Fibroblast of lung (primary cell): ENCODE data around the gene SORCS2. TPM values are rescaled to one million over a fixed set of nuclear protein-coding genes. Genes with fewer than 3 reads are reported as not detected.

ENCODE experiments used
- DNase-seq, 2 donors: peaks; one replicate each; pipeline versions ENCODE4 v3.0.0 to v3.0.0-alpha.2; 2010; ENCODE audit warnings: low read depth in 2 of 2
- H2AFZ ChIP-seq: 2 replicates; pipeline ENCODE4 v1.5.1; 2012; ENCODE audit warnings: low read length, control low read depth, inconsistent platforms
- H3K27ac ChIP-seq: 2 replicates; pipeline ENCODE4 v1.5.1; 2011; ENCODE audit warnings: low read length, control low read depth; ENCODE audit not compliant: insufficient read depth
- H3K27me3 ChIP-seq: 2 replicates; pipeline ENCODE4 v1.5.1; 2011; ENCODE audit warnings: mild to moderate bottlenecking, low read length; ENCODE audit not compliant: control insufficient read depth, insufficient read depth
- H3K36me3 ChIP-seq: 2 replicates; pipeline ENCODE4 v1.5.1; 2011; ENCODE audit warnings: low read length; ENCODE audit not compliant: control insufficient read depth, insufficient read depth
- H3K4me1 ChIP-seq: 2 replicates; pipeline ENCODE4 v1.5.1; 2011; ENCODE audit warnings: low read length; ENCODE audit not compliant: control insufficient read depth, insufficient read depth; ENCODE audit errors: extremely low read depth
- H3K4me2 ChIP-seq: 2 replicates; pipeline ENCODE4 v1.5.1; 2011; ENCODE audit warnings: low read length, control low read depth; ENCODE audit not compliant: insufficient read depth; ENCODE audit errors: extremely low read depth
- H3K4me3 ChIP-seq, 4 experiments: fragments of 200-600 bp in 1 of 4; sonication (generic) in 1 of 4; replicated peaks in 1 of 4; 2 replicates each; pipeline ENCODE4 v1.5.1; 2011 to 2016; ENCODE audit warnings: low read length in 4 of 4, low read depth in 3 of 4, mild to moderate bottlenecking in 3 of 4, control low read depth in 2 of 4, inconsistent platforms in 1 of 4, mixed read lengths in 1 of 4; ENCODE audit not compliant: insufficient read depth in 1 of 4; ENCODE audit errors: control extremely low read depth in 1 of 4
- H3K79me2 ChIP-seq: 2 replicates; pipeline ENCODE4 v1.5.1; 2012; ENCODE audit warnings: mild to moderate bottlenecking, low read length, inconsistent platforms; ENCODE audit not compliant: control insufficient read depth, insufficient read depth
- H3K9ac ChIP-seq: 2 replicates; pipeline ENCODE4 v1.5.1; 2011; ENCODE audit warnings: mild to moderate bottlenecking, low read length, control low read depth; ENCODE audit not compliant: insufficient read depth
- H3K9me3 ChIP-seq: 2 replicates; pipeline ENCODE4 v1.5.1; 2012; ENCODE audit warnings: low read depth, low read length; ENCODE audit not compliant: control insufficient read depth, insufficient read depth
- H4K20me1 ChIP-seq: 2 replicates; pipeline ENCODE4 v1.5.1; 2011; ENCODE audit warnings: low read length; ENCODE audit not compliant: control insufficient read depth, insufficient read depth; ENCODE audit errors: extremely low read depth
- CTCF ChIP-seq, 2 donors: IDR thresholded peaks in 1 of 2; conservative IDR thresholded peaks in 1 of 2; 1 replicate in 1 of 2; 2 replicates in 1 of 2; pipeline ENCODE4 v1.5.1; 2011 to 2012; ENCODE audit warnings: low read length in 2 of 2, control low read depth in 1 of 2, inconsistent platforms in 1 of 2, low read depth in 1 of 2, mild to moderate bottlenecking in 1 of 2
- EZH2 ChIP-seq: IDR thresholded peaks from 2 replicates; pipeline ENCODE4 v1.5.1; 2012; ENCODE audit warnings: low read length, control low read depth, mild to moderate bottlenecking; ENCODE audit errors: missing control alignments
- polyA plus RNA-seq, 2 donors: library from polyadenylated mRNA; depleted of rRNA in 1 of 2; stranded (reverse) in 1 of 2; unstranded in 1 of 2; fragments of >200 nt; gene quantifications; 2 replicates each; pipeline ENCODE4 v1.2.1, GENCODE V29; 2011 to 2012; ENCODE audit warnings: missing spikeins in 1 of 2
- total RNA-seq: library from RNA; depleted of rRNA; stranded (reverse); fragments of >200 nt; gene quantifications from 2 replicates; pipeline ENCODE4 v1.2.1, GENCODE V29; 2014

Gene SORCS2
- total and polyA plus RNA-seq, 2 donors (not counting 1 experiment from before 2014, with no cell fraction given), result 0.17 to 0.41 TPM

GRCh38 chr4:7156761-7157488 lies 35.4 kb upstream of the SORCS2 start:
- Histone ChIP-seq H2AFZ (no peak overlapping the region), H3K9ac (no peak overlapping the region), H3K27me3 (no peaks in the 10 kb centered on the region), H3K4me1 (no peaks in the 10 kb centered on the region), H3K9me3 (no peaks in the 10 kb centered on the region), H3K4me3 (no peak overlapping the region), H3K36me3 (no peaks in the 10 kb centered on the region), H3K79me2 (no peaks in the 10 kb centered on the region), H4K20me1 (no peaks in the 10 kb centered on the region), H3K4me2 (no peak overlapping the region), H3K27ac (no peak overlapping the region)
- TF ChIP-seq EZH2 (no peak), CTCF (conservative IDR thresholded peaks at IDR 0.05 in 1 of 2, IDR thresholded peaks at IDR 0.05 in 1 of 2; ENCODE audit: low read depth in 1 of 2, low read length in 2 of 2) (peak; percentile 64 to 85)
- peak; percentile 28 to 37 for DNase-seq

- Histone ChIP-seq H3K4me2 (no peak overlapping the region), H3K9ac (no peak overlapping the region), H3K36me3 (no peaks in the 10 kb centered on the region), H3K27me3 (no peaks in the 10 kb centered on the region), H3K4me1 (no peaks in the 10 kb centered on the region), H3K27ac (no peak overlapping the region), H3K9me3 (no peaks in the 10 kb centered on the region), H3K79me2 (no peaks in the 10 kb centered on the region), H3K4me3 (no peak overlapping the region), H4K20me1 (no peaks in the 10 kb centered on the region), H2AFZ (no peak overlapping the region)
- TF ChIP-seq EZH2 (no peak), CTCF (conservative IDR thresholded peaks at IDR 0.05 in 1 of 2, IDR thresholded peaks at IDR 0.05 in 1 of 2; ENCODE audit: low read depth in 1 of 2, low read length in 2 of 2) (no peak)
- no peak for DNase-seq
Measured at GRCh38 chr4:7157666-7158065, 34.7 kb upstream of the SORCS2 start.

- Histone ChIP-seq H3K4me3 (no peak overlapping the region), H4K20me1 (no peaks in the 10 kb centered on the region), H3K27me3 (no peaks in the 10 kb centered on the region), H3K4me2 (no peak overlapping the region), H2AFZ (no peak overlapping the region), H3K27ac (no peak overlapping the region), H3K36me3 (no peaks in the 10 kb centered on the region), H3K9me3 (no peaks in the 10 kb centered on the region), H3K4me1 (no peaks in the 10 kb centered on the region), H3K9ac (no peak overlapping the region), H3K79me2 (no peaks in the 10 kb centered on the region)
- no peak for DNase-seq
- no peak for TF ChIP-seq CTCF (conservative IDR thresholded peaks at IDR 0.05 in 1 of 2, IDR thresholded peaks at IDR 0.05 in 1 of 2; ENCODE audit: low read depth in 1 of 2, low read length in 2 of 2)
- TF ChIP-seq EZH2, result no peak
Measured at GRCh38 chr4:7158081-7158750, 34.1 kb upstream of the SORCS2 start.
